ENCODE measurements around the gene IGFBP2. TPM values are rescaled to one million over a fixed set of nuclear protein-coding genes. Genes with fewer than 3 reads are reported as not detected.

Gene IGFBP2
- total and polyA plus RNA-seq, 2 of the 4 experiments (the other 2 are of a cell fraction), result 33.5 to 236 TPM

- H4K20me1 ChIP-seq (ENCODE audit: insufficient read depth, low read length), result peaks cover 54% of the 10 kb centered on the region
- peak overlapping the region; percentile 83 for H2BK5ac ChIP-seq (ENCODE audit: low read depth, low read length, poor library complexity, severe bottlenecking)
- H3K9me1 ChIP-seq (ENCODE audit: insufficient read depth, low read length), result peaks cover 6% of the 10 kb centered on the region; the same call in 1 of the 2 replicates
- no peak overlapping the region for H2AK5ac ChIP-seq (ENCODE audit: low read depth, low read length)
- peak overlapping the region; percentile 27 for H4K91ac ChIP-seq (ENCODE audit: insufficient read depth, low read depth, low read length)
- no peak overlapping the region for H2BK15ac ChIP-seq (ENCODE audit: low read depth, low read length)
- H3K79me1 ChIP-seq (ENCODE audit: low read depth in 1 of 2, low read length in 2 of 2), result peaks cover 5 to 51% of the 10 kb centered on the region in 2 experiments; a peak in 3 of 4 replicates
- H3K4ac ChIP-seq (ENCODE audit: low read depth, low read length), result peak overlapping the region; percentile 85
- POLR2A ChIA-PET (ENCODE audit: unreplicated experiment), result interaction anchor here (0.6 to 2.1 kb wide), 27 partner anchors 8 to 1018 kb away, joined by 3 to 16 read pairs (median 5); no protein-coding TSS in a partner anchor
- peak overlapping the region; percentile 10; the same call in 1 of the 2 replicates for H4K5ac ChIP-seq (ENCODE audit: low read depth, low read length)
- H3K14ac ChIP-seq (replicated peaks; ENCODE audit: low read depth, low read length), result peak overlapping the region; percentile 91
- peak overlapping the region; percentile 69 for H3K4me3 ChIP-seq (ENCODE audit: insufficient read depth, low read depth, low read length)
- dilution Hi-C loops (cut with HindIII; ENCODE audit: low sequenced_read_pairs, unreplicated experiment) (loop anchor here (25.0 kb wide), 2 partner anchors 467 to 817 kb away; no protein-coding TSS in a partner anchor), in situ Hi-C loops (cut with MboI; ENCODE audit: low sequenced_read_pairs) (loop anchor here (10.0 kb wide), 3 partner anchors 360 to 590 kb away; no protein-coding TSS in a partner anchor), intact Hi-C loops (cut with micrococcal nuclease) (loop anchor here (1.0 to 10.0 kb wide), 11 partner anchors 297 to 1062 kb away; no protein-coding TSS in a partner anchor)
- peak overlapping the region; percentile 98 for H3K9ac ChIP-seq (ENCODE audit: low read depth, low read length)
- peak overlapping the region; percentile 49 for H3K23ac ChIP-seq (ENCODE audit: low read depth, low read length)
- H2AK9ac ChIP-seq (replicated peaks; ENCODE audit: low read depth, low read length, poor library complexity), result peak overlapping the region; percentile 75
- H3K36me3 ChIP-seq (ENCODE audit: control insufficient read depth, insufficient read depth, low read length), result peaks cover 37% of the 10 kb centered on the region
- H2BK20ac ChIP-seq (ENCODE audit: low read depth, low read length), result no peak overlapping the region
- H4K8ac ChIP-seq (ENCODE audit: low read depth in 2 of 2, low read length in 2 of 2), result peak overlapping the region; percentile 51 to 71
- TF ChIP-seq USF2 (IDR thresholded peaks at IDR 0.05; ENCODE audit: low read depth, low read length), result no peak
- no peak for TF ChIP-seq BHLHE40 (IDR thresholded peaks at IDR 0.05; ENCODE audit: low read depth, low read length)
- TF ChIP-seq SMC3 (IDR thresholded peaks at IDR 0.05; ENCODE audit: low read depth, low read length), result no peak
- no peak for TF ChIP-seq MAZ (IDR thresholded peaks at IDR 0.05; ENCODE audit: borderline replicate concordance, low read depth, low read length)
- TF ChIP-seq MXI1 (IDR thresholded peaks at IDR 0.05; ENCODE audit: borderline replicate concordance, low read depth, low read length), result no peak
- no peak for TF ChIP-seq RCOR1 (IDR thresholded peaks at IDR 0.05; ENCODE audit: insufficient replicate concordance, low read length)
- no peak for TF ChIP-seq RAD21 (IDR thresholded peaks at IDR 0.05; ENCODE audit: low read length)
- no peak for TF ChIP-seq MAFK (IDR thresholded peaks at IDR 0.05; ENCODE audit: low read depth, low read length)
- TF ChIP-seq POLR2A (IDR thresholded peaks at IDR 0.05; ENCODE audit: low read depth, low read length), result no peak
- TF ChIP-seq ELK1 (IDR thresholded peaks at IDR 0.05; ENCODE audit: borderline replicate concordance, low read depth, low read length), result no peak
- DNase-seq, result no peak
- H3K27ac ChIP-seq (ENCODE audit: insufficient read depth, low read length), result peak overlapping the region; percentile 85
- BruUV-seq (replicated peaks), result TSS peak; percentile 97
- ATAC-seq (ENCODE audit: low read depth), result no peak
- H2AFZ ChIP-seq (replicated peaks; ENCODE audit: low read length, poor library complexity), result peak overlapping the region; percentile 86
- no CpG with 5 or more reads among the region's 10 CpGs for WGBS, 2 experiments (ENCODE audit: extremely low coverage in 2 of 2, insufficient read length in 1 of 2)
- peak overlapping the region; percentile 39 for H3K4me2 ChIP-seq (ENCODE audit: low read depth, low read length)
- peak overlapping the region; percentile 64 for H3K56ac ChIP-seq (ENCODE audit: extremely low read depth, insufficient read depth, low read length)
- CTCF ChIA-PET, result interaction anchor here (0.6 to 1.8 kb wide), 11 partner anchors 80 to 936 kb away, joined by 3 to 5 read pairs (median 3); no protein-coding TSS in a partner anchor
- peaks cover 19% of the 10 kb centered on the region for H3K4me1 ChIP-seq (ENCODE audit: control insufficient read depth, insufficient read depth, low read length)
- no peaks in the 10 kb centered on the region for H3K9me3 ChIP-seq (ENCODE audit: control insufficient read depth, insufficient read depth, low read length)
- peak overlapping the region; percentile 25 for H3K18ac ChIP-seq (ENCODE audit: low read depth, low read length)
- no peaks in the 10 kb centered on the region for H3K27me3 ChIP-seq (ENCODE audit: control insufficient read depth, insufficient read depth, low read length)
- 0 out of 2 replicates have a peak overlapping the region, but pooled peaks have one; percentile 35 for H2BK120ac ChIP-seq (ENCODE audit: low read depth, low read length)
Measured at GRCh38 chr2:216694826-216695217, 61.6 kb downstream of the IGFBP2 start.
